A204.1 (cell line): Measurements from ENCODE around the gene THSD7A.

ENCODE experiments used
- FAIRE-seq: peaks from 2 replicates; lab custom pipeline; 2012; peaks lifted over from hg19 to GRCh38; lab: Jason Lieb, UNC

The THSD7A gene

DNA sequence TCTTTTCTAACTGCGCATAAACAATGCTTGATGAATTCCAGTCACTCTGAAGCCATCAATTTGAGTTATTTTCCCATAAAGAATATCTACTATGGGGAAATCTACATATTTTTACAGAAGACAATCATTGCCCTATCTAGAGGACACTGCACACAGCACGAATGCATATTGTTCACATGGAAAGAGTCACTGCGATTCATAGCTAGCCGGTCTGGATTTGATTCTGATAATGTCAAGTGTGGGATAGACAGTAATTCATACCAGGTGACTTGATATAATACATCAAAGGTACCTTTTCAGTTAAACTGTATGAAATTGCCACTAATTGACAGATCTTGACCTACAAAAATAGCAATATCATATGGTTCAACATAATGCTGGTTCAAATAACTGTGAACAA lies 255.7 kb downstream of the THSD7A start:
- no peak for FAIRE-seq

DNA sequence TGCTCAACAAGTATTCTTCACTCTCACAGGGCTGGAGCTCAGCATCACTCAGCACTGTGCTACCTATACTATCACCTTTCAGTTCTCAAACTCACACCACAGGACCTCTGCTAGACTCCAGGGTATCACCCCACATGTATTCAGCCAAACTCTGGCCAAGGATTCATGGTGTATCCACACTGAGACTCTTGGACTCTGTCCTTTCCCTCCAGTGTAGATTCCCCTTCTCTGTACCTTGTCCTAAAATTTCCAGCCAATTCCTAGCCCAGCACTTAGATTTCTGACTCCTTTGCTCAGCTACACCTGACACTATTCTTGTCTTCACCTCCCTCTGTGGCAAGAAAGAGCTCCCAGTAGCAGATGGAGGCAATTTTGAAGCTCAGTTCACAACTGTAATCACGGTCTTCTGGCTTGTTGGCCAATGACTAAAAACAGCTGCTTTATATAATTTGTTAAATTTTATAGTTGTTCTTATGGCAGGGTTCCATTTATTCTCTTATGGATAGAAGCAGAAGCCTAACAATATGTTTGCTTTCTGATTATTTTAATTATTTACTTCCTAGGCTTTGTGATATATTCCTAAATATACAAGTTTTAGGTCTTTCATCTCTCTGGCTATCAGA lies 258.8 kb downstream of the THSD7A start:
- no peak for FAIRE-seq

DNA sequence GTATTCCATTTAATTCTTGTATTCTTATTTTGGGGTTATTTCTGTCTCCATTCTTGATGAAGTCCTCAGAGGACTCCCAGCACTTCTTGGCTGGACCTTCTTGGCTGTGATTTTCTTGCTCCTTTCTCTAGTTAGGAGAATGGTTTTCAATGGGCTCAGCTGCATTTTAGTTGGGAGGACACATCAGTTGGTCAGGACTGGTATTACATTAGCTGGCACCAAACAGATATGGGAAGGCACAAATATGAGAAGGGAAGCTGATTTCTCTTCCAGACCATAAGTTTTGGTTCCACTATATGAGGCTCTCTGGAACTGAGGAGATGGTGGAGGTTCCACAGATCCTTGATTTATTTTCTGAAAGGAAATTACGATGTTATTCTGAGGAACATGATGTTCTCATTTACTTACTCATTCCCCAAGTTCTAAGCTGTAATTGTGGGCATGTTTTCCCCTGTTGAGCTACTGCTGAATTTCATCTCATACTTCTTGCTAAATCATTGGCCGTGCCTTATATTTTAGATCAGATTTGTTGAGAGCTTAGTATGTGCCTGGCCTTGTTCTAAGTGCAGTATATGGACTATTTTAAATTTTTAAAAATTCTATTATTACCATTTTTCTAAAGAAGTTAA lies 261.0 kb downstream of the THSD7A start:
- FAIRE-seq = no peak

DNA sequence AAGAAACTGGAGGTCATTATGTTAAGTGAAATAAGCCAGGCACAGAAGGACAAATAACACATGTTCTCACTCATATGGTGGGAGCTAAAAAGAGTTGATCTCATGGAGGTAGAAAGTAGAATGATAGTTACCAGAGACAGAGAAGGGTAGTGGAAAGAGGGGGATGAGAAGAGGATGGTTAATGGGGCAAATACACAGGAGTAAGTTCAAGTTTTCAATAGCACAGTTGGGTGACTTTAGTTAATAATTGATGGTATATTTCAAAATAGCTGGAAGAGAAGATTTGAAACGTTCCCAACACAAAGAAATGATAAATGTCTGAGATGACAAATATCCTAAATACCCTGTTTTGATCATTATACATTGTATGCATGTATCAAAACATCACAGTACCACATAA lies 261.8 kb downstream of the THSD7A start:
- no peak for FAIRE-seq

DNA sequence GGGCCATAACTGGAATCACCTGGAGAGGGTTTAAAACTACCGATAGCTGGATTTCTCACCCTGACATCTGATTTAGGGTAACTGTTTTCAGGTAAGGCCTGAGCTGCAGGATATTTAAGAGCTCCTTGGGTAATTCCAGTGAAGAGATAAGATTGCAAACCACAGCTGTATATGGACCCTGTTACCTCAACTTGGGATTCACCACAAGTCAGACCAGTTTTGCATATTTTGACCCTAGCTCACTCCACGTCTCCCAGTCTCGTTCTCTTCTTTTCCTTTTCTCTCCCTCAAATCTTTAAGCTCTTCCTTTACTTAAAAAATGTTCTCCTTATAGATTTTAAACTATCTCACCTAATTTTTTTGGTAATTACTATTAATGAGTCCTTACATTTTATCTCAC lies 264.4 kb downstream of the THSD7A start:
- FAIRE-seq = no peak

DNA sequence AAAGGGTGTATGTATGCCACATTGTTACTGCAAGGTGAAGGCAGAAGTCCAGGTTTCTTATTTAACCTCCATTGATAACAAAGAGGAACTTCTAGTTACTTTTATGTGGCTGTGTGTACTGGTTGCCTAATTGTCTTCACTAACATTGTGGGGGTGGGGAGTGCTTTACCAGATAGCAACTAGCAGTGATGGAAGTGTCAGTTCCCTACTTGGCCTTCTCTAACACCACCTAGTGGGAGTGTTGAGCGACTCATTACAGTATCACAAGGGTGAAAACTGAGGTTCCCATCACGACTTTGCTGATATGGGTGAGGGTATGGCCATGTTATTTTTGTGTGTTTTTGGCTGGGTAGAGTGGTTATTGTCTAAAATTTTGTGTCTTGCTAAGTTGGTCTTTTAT lies 274.4 kb downstream of the THSD7A start:
- FAIRE-seq = no peak

DNA sequence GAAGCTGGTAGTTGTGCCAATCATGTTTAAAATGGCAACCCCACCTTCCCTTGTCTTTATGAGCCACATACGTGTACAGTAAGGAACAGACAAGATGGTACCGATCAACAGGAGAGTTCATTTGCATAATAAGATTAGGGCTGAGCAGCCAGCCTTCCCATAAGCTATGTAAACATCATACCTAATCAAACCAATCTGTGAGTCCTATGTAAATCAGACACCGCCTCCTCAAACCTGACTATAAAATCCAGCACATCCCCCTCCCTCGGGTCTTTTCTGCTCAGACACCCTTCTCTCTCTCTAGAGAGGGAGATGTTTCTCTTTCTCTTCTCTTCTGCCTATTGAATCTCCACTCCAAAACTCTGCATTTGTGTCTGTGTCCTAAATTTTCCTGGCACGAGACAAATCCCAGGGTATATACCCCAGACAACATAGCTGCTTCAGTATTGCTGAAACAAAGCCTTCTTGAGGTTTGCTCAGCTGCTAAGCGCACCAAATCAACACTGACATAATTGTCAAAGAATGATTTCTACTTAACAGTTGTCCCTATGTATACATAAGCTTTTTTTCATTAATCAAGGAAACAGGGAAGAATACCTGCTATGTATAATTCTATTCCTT lies 279.2 kb downstream of the THSD7A start:
- FAIRE-seq = no peak

DNA sequence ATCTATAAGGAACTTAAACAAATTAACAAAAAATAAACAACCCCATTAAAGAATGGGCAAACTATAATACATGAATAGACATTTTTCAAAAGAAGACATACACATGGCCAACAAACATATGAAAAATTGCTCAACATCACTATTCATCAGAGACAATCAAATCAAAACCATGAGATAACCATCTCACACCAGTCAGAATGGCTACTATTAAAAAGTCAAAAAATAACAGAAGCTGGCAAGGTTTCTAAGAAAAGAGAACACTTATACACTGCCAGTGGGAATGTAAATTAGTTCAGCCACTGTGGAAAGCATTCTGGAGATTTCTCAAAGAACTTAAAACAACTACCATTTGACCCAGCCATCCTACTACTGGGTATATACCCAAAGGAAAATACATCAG lies 280.5 kb downstream of the THSD7A start:
- FAIRE-seq = no peak

DNA sequence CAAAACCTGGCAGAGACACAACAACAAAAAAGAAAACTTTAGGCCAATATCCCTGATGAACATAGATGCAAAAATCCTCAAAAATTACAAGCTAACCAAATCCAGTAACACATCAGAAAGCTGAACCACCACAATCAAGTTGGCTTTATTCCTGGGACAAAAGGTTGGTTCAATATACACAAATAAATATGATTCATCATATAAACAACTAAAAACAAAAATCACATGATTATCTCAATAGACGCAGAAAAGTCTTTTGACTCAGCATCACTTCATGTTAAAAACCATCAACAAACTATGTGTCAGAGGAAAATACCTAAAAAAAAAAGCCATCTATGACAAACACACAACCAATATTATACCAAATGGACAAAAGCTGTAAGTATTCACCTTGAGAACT lies 283.5 kb downstream of the THSD7A start:
- FAIRE-seq = no peak

DNA sequence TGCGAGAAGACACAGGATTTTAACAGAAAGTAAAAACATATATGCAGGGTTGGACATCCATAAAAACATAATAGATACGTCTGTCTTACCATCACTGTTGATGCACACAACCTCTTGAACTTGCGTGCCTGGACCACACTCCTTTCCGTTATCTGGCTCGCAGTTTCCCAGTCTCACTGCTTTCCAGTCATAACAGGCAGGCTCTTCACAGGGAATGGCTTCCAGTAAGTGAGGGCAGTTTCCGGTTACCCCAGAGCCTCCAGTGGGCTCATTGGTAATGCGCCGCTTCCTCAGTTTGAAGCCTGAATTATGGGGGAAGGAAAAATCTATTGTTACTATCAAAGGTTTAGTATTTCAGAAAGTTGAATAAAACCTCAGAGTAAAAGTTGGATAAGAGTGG lies 290.7 kb downstream of the THSD7A start:
- FAIRE-seq = no peak

DNA sequence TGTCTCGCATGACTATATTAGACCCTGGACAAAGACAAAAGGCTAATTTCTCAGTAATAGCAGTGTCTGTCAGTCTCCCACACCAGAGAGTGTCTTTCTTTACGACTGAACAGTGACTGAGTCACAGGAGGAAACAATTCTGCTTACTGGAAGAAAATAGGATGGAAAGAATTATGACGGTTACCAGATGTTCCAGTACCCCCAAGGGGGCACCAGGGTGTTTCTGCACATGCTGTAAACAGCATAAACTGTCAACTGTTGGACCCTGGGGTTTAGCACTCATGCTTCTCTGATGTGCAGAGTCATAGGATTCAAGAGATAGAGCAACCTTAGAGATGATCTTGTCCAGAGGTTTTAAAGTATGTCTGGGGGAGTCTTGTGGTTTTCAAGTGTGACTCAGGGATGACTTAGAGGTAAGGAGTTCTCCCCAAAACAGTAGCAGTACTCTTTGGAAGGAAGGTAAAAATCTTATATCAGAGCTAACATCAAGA lies 291.7 kb downstream of the THSD7A start:
- no peak for FAIRE-seq

DNA sequence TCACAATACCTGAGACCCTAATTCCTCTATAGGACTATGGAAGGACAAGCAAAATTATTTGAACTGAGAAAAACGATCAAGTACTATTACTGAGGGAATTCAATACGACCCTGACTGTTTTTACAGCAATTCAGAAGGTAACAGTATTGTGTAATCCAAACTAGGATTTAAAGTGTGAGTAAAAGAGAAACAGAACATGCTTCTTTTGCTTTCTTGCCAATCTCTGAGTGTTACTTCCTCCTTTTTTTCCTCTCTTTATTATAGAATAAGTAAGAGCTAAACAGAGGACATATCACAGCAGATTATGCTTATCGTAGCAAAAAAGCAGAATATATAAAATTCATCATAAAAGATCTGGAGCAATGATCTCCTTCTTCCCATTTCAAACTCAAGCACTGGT lies 292.1 kb downstream of the THSD7A start:
- FAIRE-seq = no peak

DNA sequence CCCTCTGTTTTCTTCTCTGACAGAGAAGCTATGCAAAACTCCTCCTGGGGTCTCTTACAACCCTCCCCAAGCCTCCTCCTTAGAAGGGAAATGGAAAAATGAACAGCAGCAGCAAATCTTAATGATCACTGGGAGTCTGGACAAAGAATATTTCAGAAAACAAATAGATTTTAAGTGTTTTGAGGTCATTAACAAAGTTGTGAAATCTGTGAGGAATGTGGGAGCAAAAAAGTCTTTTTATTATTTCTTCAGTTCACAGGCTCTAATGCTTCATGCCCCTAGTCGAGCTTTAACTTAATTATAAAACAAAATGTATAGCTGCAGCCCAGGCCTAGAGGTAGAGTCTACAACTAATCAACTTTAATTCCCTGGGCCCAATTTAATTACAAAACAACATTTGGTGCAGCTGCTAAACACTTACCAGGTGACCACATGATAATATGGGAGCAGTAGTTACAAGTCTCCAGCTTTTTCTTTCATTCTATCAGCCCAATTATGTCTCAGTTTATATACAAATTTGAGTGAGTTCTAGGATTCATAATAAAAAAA lies 293.2 kb downstream of the THSD7A start:
- FAIRE-seq = no peak

DNA sequence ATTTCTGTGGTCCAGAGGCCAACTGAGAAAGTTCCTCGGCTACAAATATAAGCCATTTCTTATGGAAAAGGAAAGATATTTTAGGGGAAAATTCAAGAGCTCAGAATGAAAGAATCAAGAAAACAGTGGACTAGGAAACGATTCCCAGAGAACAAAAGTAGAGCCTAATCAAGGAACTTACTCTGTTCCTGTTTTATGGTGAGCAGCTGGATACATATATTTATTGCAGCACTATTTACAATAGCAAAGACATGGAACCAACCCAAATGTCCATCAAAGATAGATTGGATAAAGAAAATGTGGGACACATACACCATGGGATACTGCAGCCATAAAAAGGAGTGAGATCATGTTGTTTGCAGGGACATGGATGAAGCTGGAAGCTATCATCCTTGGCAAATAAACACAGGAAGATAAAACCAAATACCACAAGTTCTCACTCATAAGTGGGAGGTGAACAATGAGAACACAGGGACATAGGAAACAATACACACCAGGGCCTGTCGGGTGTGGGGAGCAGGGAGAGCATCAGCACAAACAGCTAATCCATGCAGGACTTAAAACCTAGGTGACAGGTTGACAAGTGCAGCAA lies 298.7 kb downstream of the THSD7A start:
- FAIRE-seq = no peak

DNA sequence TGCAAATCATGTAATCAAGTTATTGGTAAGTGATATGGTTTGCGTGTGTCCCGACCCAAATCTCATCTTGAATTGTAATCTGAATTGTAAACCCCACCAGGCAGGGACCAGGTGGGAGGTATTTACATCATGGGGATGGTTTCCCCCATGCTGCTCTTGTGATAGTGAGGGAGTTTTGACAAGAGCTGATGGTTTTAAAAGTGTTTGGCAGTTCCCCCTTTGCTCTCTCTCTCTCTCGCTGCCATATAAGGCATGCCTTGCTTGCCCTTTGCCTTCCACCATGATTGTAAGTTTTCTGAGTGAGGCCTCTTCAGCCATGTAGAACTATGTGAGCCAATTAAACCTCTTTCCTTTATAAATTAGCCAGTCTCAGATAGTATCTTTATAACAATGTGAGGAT lies 302.6 kb downstream of the THSD7A start:
- FAIRE-seq = no peak

DNA sequence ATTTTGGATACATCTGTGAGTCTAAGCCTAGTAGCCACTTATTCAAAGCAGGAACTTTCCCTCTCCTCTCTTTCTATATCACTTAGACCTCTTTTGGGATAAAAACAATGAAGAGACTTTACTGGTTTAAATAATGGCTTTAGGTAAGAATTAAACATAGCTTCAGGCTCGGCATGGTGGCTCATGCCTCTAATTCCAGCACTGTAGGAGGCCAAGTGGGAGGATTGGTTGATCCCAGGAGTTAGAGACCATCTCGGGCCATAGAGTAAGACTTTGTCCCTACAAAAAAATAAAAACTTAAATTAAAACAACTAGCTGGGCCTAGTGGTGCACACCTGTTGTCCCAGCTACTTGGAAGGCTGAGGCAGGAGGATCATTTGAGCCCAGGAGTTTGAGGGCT lies 304.3 kb downstream of the THSD7A start:
- no peak for FAIRE-seq

DNA sequence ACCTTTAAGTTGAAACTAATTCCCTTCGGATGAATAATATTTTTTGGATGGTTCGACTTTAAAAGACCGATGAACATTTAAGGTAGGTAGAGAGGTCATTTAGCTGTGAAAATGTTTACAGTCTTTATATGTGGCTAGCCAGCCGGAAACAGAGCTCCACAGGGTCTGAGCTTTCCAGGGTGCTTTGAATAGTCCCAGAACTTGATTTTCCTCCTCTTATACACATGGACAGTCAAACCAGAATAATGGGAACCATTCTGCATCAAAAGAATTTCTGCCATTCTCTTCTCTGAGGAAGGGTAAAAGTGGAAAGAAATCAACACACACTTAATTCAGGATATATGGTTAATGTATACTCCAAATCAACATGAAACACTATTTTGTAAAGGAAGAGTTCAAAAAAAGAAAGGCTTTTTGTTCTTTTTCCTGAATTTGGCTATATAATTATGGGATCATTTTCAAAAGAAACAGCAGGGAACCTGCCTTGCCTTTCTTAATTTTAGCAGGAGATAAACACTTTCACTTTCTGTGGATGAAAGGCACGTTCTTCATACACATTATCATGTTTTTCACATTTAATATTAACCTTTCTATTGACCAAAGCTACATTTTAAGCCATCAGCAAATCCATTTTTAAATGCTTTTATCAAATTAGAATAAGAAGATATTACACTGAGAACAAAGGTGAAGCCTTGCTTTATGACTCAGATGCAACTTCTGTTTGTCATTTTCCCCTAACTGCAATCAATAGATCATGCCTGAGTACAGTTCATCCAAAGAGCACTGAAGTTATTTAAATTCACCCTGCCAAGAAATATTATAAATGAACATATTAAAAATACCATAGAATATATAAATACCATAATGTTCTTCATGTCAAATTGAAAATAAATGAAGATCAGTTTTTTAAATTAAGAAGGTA lies 307.3 kb downstream of the THSD7A start:
- no peak for FAIRE-seq

DNA sequence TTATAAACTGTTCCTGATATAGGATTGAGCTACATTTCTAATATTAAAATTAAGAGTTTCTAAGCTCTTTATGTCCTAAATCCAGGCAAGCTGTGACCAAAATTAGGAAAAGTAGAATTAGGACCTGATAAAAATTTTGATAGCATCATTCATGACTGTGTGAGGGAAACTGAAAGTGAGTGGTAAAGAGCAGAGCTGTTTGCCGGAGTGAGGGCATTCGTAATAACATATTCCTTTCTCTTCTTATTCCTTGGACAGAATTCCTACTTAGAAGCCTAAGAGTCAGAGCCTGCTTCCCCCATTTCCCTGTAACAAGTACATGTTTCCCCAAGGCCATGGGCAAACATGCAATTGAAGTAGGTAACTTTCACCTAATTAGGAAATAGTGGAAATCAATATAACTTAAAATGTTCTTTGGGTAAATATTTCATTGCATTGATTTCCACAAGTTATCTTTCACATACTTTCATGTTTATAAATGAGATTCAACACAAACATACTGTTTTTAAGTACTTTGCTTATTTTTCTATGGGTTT lies 310.0 kb downstream of the THSD7A start:
- peak; percentile 21 for FAIRE-seq

DNA sequence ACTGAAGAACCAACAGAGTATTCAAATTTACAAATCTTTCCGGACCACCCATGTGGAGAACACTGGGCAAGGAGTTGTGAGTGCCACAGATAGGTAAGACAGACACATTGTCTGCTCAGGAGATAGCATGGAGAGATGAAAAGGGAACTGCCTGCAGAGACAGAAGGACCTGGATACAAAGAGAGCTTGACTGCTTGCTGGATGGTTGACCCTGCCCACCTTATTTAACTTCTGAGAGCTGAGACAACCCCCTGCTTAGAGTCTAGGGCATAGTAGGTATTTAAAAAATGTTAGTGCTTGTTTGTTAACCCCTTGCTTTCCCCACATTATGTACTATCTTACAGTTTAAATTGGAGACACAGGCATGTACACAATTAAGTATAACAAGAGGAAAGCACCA lies 314.1 kb downstream of the THSD7A start:
- FAIRE-seq = no peak

DNA sequence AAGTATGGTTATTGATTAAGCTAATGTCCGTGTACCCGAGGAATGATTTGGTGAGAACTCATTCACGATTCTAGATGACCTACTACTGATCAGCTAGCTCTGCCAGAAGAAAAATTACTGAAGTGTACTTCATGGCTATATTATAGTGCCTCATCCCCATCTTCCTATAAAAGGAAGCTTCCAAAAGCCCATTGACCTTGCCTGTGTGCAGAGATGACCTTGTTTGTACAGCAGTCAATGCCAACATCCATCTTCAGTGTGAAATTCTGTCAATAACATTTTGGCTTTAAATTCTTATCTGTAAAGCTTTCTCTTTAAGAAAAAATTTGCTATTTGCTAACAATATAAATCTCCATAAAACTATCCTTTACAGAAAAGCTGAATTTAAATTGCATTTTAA lies 315.7 kb downstream of the THSD7A start:
- no peak for FAIRE-seq

DNA sequence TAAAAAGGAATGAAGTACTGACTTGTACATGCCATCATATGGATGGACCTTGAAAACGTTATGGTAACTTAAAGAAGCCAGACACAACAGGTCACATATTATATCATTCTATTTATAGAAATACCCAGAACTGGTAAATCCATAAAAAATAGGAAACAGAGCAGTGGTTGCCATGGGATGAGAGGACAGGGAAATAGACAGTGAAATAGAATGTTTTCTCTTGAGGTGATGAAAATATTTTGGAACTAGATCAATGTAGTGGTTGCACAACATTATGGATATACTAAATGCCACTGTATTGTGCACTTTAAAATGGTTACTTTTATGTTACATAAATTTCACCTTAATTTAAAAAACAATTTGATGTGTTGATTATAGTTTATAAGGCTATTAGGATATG lies 318.5 kb downstream of the THSD7A start:
- FAIRE-seq = no peak

DNA sequence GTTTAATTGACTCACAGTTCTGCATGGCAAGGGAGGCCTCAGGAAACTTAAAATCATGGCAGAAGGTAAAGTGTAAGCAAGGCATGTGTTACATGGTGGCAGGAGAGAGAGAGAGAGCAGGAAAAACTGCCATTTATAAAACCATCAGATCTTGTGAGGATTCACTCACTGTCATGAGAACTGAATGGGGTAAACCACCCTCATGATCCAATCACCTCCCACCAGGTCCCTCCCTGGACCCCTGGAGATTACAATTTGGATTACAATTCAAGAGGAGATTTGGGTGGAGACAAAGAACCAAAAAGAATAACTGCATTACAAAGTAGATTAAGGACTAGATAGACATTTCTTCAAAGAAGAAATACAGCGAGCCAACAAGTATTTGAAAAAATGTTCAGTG lies 324.1 kb downstream of the THSD7A start:
- no peak for FAIRE-seq
